ENCODE measurements around the gene CA9.

CA9 gene

DNA sequence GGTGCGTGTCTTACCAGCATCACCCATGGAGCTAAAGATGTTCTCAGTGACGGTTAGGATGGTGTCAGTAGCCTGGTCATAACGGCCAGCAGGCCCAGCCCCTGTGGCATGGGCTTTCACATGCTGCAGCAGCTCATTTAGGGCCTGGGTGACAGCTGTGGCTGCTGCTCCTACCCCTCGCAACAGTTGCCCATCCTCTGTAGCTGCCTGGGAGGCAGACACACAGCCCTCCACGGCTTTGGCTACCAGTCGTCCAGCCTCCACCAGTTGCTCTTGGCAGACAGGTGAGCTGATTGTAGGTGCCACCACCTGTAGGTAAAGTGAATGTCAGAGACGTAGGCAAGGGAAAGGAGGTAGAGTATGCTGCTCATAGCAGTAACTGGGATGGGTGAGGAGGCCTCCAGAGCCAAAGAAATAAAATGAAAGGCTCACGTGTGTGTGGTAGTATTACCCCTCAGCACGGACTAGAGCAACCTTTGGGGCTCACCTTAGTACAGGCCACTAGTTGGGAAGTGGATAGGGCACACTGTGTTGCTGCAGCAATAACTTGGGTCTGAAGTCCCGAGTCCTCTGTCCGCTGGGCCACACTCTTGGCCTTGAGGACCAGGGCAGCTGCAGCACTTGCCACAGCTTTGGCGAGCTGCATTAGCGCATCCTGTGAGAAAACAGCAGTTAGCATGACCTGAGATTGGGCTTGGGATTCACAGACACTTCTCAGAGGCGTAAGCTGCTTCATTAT lies 43.6 kb downstream of the CA9 start:
- TF ChIP-seq POLR2A (IDR thresholded peaks at IDR 0.05; ENCODE audit: low read length) = no peak
- no peak for TF ChIP-seq GATA1 (IDR thresholded peaks at IDR 0.05; ENCODE audit: low read depth, low read length)
- DNase-seq = no peak

DNA sequence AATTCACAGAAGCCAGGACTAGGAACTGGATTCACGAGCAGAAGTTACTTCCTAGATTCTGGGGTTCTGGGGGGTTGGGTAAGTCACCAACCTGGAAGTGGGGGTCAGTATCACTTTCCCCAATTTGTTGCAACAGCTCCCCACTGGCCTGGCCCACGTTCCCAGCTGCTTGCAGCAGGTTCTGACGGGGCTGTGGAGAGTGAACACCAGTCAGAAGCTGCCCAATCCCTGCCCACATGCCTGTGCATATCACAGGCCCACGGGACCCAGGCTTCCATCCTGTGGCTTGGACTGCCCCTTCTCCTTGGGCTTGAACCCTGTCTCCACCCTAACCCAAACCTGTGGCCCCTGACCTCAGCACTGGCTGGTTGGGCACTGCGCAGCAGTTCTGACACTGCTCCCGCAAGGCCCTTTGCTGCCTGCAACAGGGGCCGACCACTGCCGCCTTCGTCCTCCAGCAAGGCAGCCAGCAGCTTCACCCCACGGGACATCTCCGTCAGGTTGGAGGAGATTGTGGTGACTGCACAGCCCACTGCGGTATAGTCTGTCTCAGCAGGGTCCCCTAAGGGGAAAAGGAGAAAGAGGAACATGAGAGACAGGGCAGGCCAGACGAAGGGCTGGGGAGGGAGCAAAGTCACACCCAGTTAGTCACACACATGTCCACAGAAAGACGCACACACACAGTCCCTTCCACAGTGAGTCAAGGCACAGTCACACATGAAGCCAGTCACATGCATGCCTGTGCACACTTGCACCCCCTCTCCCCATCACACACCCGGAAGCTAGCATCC lies 45.2 kb downstream of the CA9 start:
- DNase-seq = no peak
- TF ChIP-seq GATA1 (IDR thresholded peaks at IDR 0.05; ENCODE audit: low read depth, low read length) = no peak
- no peak for TF ChIP-seq POLR2A (IDR thresholded peaks at IDR 0.05; ENCODE audit: low read length)

DNA sequence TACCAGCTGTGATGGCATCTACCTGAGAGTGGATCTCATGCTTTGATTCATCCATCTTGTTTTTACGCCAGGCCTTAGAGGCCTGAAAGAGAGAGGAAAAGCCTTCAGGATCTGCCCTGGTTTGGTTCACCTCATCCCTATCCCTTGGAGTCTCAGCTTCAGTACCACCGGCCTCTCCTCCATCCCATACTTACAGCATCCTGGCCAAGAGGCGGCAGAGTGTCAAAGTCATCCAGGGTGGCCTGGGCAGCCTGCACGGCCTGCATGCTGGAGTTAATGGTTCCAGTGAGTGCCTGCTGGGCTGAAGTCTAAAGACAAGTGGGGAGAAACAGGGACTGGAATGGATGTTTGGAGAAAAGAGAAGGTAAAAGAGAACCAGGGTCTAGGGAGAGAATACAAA lies 45.8 kb downstream of the CA9 start:
- no peak for DNase-seq

DNA sequence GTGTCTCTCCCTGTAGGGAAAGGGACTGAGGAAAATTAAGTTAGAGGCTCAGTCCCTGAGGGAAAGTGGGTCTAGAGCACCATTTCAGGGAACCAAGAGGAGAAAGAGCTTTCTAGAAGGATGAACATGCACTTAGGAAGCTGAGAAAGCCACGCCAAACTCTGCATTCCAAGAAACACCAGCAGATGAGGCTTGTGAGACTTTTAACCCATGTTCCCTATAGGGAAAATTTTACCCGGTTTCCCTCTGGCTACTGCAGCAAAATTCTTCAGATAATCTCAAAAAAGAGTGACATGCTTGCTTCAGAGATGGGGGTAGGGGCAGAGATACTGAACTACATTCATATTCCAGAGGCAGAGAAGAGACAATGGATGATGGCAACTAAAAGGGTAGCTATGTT lies 49.7 kb downstream of the CA9 start:
- TF ChIP-seq POLR2A (IDR thresholded peaks at IDR 0.05; ENCODE audit: low read length) (no peak), GATA1 (IDR thresholded peaks at IDR 0.05; ENCODE audit: low read depth, low read length) (no peak)
- DNase-seq = no peak

More for the DNA sequence above, 45.8 kb downstream of the CA9 start:
- TF ChIP-seq GATA1 (IDR thresholded peaks at IDR 0.05; ENCODE audit: low read depth, low read length) = no peak
- TF ChIP-seq POLR2A (IDR thresholded peaks at IDR 0.05; ENCODE audit: low read length) = no peak

DNA sequence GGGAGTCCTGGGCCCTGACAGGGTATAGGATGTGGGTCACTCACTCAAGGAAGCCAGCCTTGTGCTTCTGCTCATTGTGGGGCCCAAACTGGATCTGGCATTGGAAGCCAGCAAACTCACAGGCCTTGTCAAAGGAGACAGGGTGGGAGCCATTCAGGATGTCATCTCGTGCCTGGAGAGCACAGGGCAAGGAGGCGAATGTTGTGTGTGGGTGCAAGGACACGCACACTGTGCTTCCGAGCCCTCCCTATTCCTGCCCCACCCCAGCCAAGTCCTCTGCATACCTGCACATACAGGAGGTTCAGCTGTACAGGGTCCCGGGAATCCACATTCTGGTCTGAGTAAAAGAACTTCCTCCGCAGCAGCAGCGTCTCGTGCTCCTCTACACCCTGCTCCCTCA lies 50.2 kb downstream of the CA9 start:
- TF ChIP-seq GATA1 (IDR thresholded peaks at IDR 0.05; ENCODE audit: low read depth, low read length) (no peak), POLR2A (IDR thresholded peaks at IDR 0.05; ENCODE audit: low read length) (no peak)

DNA sequence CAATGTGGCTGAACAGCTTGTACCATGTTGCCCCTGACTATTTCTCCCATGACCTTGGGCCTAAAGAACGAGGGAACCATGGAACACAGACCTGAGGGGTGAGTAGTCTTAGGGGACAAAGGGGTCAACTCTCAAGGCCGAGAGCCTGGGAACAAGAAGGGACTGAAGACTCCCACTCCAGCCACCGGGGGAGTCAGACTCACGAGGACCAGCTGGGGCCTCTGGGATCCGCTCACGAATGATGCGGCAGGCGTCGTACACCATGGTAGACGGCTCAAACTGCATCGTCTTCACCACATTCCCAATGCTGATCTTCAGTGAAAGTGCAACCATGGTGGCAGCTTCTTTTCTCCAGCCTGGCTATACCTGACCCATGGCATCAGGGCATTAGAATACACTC lies 51.6 kb downstream of the CA9 start:
- TF ChIP-seq GATA1 (IDR thresholded peaks at IDR 0.05; ENCODE audit: low read depth, low read length) = no peak
- TF ChIP-seq POLR2A (IDR thresholded peaks at IDR 0.05; ENCODE audit: low read length) = no peak
- peak in 1 of 2 experiments; percentile 13 for DNase-seq

More for the DNA sequence above, 50.2 kb downstream of the CA9 start:
- no peak for DNase-seq

DNA sequence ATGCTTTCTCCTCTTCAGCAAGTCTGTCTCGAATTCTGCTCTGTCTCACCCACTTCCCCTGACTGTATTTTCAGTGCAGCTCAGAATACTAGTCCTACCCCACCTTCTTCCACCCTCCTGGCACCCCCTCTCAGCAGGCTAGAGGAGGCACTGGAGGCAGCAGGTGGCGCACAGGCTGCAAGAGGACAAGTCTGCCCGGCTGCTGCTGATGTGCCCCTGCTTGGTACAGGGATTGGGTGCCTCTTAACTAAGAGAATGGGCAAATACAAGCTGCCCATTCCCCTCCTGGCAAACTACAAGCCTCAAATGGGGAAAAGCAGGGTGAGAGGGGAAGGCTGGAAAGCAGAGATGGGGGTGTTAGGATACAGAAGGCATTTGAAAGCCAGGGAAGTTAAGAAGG lies 53.2 kb downstream of the CA9 start:
- TF ChIP-seq GATA1 (IDR thresholded peaks at IDR 0.05; ENCODE audit: low read depth, low read length) (no peak), POLR2A (IDR thresholded peaks at IDR 0.05; ENCODE audit: low read length) (no peak)

DNA sequence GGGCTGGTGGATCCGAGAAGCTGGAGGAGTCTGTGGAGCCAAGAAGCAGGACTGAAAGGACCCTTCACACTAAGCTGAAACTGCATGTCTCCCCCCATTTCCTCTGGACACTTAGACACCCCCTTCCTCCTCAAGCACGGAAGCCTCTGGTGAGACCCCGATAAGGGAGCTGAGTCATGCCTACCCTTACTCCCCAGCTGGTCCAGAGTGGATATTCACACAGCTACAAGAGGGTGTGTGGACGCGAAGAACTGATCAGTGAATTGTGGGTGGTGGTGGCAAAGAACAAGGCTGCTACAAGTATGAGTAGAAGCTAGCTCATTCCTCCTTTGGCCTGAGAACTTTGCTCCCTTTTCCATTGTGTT lies 53.9 kb downstream of the CA9 start:
- peak; percentile 69 to 82 for DNase-seq
- TF ChIP-seq POLR2A (IDR thresholded peaks at IDR 0.05; ENCODE audit: low read length) = no peak
- TF ChIP-seq GATA1 (IDR thresholded peaks at IDR 0.05; ENCODE audit: low read depth, low read length) = no peak

More for the DNA sequence above, 53.2 kb downstream of the CA9 start:
- peak; percentile 64 to 74 for DNase-seq

DNA sequence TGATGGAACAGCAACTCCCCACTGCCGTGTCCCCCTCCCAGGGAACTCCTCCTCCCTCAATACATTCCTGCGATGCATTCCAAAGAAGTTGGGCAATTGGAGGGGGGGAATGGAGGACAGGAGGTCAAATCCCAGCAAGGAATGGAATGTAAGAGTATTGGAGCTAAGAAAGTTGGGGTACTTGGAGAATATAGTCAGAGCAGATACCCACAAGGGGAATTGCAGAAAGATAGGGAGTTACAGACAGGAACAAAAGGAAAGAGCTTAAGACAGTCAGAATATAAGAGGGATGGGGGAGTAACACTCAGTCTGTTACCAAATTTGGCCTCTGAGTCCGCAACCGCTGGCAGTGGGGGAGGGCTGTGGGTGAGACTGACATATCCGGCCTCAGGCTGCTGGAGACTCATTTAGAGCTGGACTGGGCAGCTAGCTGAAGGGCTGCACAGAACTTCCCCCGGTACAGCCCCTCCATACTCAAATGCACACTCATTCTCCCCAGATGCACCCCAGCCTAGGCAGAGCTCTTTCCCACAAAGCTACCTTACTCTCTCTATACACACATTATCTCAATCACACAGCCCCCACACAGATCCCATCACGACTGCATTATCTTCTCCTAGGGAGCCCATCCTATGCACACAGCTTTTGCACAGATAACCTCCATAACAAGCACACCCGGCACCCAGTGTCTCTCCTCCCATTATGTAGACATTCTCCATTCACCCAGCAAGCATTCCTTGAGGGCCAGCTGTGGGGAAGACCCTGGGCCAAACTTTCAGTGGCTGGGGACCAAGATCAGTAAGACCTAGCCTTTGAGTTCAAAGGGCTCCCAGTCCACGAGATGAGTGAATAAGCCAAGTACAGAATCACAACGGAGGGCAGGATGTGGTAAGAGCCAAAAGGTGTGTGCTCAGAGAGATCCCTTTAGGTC lies 54.6 kb downstream of the CA9 start:
- TF ChIP-seq GATA1 (IDR thresholded peaks at IDR 0.05; ENCODE audit: low read depth, low read length) (no peak), POLR2A (IDR thresholded peaks at IDR 0.05; ENCODE audit: low read length) (peak; percentile 47)
- DNase-seq = peak; percentile 82 to 95

DNA sequence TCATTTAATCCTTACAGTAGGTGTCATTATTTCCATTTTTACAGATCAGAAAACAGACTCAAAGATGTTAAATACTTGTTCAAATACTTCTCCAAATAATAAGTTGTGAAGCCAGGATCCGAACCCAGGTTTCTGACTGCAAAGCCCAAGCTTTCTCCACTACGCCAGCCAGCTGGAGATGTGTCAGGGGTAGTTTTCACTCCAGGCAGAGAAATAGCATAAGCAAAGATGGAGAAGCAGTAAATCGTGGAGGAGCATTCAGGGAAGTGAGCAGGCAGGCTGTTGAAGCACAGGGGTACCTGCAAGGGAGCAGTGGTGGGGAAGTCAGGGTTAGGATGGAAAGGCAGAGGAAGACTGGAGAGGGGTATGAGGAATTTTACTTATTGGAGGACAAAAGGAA lies 55.4 kb downstream of the CA9 start:
- no peak for TF ChIP-seq POLR2A (IDR thresholded peaks at IDR 0.05; ENCODE audit: low read length)
- TF ChIP-seq GATA1 (IDR thresholded peaks at IDR 0.05; ENCODE audit: low read depth, low read length) = no peak
- peak; percentile 27 to 47 for DNase-seq

DNA sequence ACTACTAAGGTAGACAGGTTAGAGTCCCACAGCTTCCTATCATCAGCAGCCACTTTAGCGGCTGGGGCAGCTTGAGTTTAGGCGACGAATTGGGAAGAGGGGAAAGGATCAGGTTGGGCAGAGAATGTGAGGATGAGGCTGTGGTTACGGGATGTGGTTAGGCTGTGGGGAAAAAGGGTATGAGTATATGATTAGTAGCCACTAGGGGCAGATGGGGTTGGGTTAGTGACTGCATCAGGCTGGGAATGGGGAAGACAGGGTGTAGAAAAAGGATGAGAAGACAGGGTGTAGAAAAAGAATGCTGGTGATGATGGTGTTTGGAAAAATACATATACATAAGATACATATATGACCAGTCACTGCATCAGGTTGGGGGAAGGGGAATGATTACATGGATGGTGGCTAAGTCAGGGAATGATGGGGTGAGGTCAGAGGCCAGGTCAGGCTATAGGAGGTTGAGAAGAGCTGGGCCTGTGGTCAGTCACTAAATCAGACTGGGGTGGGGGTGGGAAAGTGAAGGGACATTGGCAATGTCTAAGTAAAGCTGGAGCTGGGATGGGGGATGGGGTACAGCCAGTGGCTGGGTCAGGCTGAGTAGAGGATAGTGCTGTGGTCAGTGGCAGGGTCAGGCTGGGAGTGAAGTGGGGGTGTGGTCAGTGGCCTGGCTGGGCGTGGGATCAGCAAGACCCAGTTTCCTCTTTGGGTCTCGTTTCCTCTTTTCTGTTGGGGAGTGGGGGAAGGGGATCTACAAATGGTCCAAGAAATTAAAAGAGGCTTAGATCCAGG lies 56.2 kb downstream of the CA9 start:
- DNase-seq = peak; percentile 70 to 77
- TF ChIP-seq POLR2A (IDR thresholded peaks at IDR 0.05; ENCODE audit: low read length) (no peak), GATA1 (IDR thresholded peaks at IDR 0.05; ENCODE audit: low read depth, low read length) (no peak)

DNA sequence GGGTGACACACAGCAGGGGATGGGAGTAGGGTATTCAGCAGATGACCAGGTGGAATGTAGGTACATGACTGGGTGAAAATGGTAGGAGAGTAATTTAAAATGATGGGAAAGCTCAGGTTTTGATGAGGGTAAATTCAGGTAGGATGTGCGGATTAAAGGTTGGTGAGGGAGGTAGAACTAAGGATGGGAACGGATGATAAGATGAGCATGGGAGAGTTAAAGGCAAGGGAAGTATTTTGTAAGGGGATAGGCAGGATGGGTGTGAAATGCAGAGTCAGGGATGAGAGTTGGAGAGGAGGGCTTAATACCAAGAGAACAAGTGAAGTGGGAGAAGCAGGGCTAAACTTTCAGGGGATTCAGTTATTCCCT lies 56.7 kb downstream of the CA9 start:
- DNase-seq = peak in 1 of 2 experiments; percentile 43
- TF ChIP-seq POLR2A (IDR thresholded peaks at IDR 0.05; ENCODE audit: low read length) (no peak), GATA1 (IDR thresholded peaks at IDR 0.05; ENCODE audit: low read depth, low read length) (no peak)
